HG03457 (cell line): ENCODE measurements around the gene RFTN1.

Experiments used
- ATAC-seq: cut with Tn5 transposase; IDR thresholded peaks from one replicate; pipeline ENCODE4 v1.9.1; 2021; ENCODE audit warnings: moderate number of reproducible peaks; ENCODE audit not compliant: unreplicated experiment

The RFTN1 gene

DNA sequence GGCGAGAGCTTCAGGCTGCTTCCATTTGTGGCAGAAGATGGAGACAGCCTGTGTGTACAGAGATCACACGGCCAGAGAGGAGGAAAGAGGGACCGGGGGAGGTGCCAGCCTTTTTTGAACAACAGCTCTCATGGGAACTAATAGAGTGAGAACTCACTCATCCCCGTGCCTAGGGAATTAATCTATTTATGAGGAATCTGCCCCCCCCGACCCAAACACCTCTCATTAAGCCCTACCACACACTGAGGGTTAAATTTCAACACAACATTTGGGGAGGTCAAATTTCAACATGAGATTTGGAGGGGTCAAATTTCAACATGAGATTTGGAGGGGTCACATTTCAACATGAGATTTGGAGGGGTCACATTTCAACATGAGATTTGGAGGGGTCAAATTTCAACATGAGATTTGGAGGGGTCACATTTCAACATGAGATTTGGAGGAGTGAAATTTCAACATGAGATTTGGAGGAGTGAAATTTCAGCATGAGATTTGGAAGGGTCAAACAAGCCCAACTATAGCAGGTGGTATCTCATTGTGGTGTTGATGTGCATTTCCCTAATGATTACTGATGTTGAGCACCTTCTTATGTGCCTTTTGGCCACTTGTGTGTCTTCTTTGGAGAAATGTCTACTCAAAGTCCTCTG, 20.6 kb upstream of the RFTN1 start:
- no peak for ATAC-seq

DNA sequence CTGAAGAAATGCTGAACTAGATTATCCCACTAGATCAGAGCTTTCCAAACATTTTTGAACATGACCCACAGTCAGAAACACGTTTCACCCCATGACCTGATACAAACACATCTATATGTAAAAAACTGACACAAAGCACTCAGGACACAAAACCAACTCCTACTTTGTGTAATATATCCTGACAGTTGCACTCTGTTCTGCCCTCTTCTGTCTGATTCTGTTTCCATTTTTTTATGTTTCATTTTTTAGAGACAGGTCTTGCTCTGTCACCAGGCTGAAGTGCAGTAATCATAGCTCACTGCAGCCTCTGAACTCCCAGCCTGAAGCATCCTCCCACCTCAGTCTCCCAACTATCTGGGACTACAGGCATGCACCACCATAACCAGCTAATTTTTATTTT, 15.8 kb upstream of the RFTN1 start:
- no peak for ATAC-seq

DNA sequence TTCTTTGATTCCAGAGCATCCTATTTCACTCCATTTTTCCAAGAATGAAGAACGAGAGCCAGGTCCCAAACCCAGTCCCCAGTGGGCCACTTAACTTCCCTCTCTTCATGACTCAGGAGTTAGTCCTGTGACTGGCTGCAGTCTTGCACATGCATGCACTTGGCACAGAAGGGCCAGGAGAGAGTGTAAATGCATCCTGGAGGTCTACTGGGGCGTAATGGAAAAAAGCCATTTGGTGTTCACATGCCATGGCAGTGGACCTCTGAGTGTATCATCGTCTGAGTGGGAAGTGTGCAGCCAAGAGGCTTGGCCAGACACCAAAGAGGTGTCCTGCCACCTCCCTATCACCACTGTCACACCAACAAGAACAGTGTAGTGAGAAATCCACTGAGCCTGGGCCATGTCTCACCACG, 15.1 kb upstream of the RFTN1 start:
- no peak for ATAC-seq

DNA sequence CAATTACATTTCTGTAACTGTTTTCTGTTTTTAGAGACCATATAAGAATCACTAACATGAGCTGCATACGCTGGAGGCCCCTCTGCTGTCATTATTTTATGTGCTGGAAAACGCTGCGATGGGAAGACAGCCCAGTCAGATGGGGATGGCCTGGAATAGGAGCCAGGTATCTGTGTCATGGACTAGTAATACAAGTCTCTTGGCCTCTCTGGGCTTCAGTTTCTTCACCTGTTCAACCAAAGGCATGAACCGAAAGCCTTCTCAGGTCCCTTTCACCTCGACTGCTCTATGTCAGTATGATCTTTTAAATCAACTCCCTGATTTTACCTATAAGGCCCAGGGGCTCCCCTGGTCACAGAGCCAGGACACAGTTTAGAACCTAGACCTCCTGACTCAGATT, 14.6 kb upstream of the RFTN1 start:
- ATAC-seq: no peak

DNA sequence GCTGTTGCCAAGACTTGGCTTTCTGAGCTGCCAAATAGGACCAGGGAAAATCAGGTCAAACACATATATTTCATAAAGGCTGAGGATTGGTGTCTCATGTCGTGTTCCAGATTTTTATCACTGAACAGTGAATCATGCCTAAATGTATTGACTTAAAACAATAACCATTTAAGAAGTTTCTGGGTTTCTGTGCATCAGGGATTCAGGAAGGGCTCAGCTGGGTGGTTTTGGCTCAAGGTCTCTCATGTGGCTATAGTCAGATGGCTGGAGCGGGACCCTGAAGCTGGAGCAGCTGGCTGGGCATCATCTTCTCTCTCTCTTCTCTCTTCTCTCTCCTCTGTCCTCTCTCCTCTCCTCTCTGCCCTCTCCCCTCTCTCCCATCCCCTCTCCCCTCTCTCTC, 10.7 kb upstream of the RFTN1 start:
- ATAC-seq: no peak

DNA sequence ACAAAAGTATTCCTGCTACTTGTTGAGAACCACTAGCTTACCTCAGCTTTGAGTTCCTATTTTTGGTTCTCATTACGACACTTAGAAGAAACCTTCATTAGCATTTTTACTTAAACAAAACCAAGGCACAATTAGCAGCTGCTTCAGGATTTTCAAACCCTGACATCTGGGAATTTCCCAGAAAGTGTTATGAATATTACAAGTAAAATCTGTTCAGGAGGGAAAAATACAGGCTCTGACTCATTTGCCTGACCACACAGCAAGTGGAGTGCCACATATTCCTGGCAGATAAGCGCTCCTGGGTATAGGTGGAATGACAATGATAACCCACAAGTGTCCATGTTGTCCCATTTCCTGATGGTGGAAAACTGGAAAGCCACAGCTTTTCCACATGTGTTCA, 10.3 kb upstream of the RFTN1 start:
- no peak for ATAC-seq

DNA sequence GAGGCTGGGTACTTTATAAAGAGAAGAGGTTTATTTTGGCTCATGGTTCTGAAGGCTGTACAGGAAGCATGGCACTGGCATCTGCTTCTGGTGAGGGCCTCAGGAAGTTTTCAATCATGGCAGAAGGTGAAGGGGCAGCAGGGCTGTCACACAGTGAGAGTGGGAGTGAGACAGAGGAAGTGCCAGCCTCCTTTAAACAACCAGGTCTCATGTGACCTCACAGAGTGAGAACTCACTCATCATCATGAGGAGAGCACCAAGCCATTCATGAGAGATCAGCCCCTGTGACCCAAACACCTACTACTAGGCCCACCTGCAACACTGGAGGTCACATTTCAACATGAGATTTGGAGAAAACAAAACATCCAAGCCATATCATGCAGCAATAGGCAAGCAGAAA, 9.3 kb upstream of the RFTN1 start:
- no peak for ATAC-seq

DNA sequence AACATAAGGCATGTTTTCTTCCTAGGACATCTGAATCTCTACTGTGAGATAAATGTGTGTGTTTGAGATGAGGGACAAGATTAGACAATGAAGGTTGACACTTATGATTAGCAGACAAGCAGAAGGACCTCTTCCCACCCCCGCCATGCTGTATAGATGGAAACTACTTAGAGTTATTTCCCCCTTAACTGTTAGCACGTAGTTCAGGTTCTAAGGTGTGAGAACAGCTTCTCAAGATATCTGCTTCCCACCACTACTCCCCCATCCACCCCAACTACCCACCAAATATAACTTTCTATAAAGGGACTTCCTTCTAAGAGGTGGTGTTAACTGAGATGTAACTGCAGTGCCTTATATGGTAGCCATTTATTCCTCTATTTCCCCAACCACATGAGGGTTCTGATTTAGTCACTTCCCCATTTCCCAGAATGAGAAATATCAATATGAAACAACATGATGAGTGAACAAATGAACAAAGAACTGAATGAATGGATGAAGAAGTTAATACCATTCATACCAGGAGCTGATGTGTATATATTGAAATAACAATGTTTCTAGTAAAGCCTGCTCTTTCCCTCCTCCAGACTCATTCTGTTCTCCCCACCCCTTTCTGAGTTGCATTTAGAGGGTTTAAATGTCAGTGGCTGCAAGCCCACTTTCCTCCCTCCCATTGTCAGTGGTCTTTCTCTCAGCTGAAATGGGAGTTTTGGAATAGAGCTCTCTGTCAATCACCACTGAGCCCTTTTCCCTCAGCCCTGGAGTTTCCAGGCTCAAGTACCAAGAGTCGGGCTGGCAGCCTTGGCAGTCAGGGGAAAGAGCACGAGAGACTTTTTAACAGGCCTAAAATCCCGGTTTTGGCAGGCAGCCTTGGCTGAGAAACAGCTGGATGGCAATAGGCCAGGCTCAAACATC, 7.7 kb upstream of the RFTN1 start:
- ATAC-seq: peak; percentile 44

DNA sequence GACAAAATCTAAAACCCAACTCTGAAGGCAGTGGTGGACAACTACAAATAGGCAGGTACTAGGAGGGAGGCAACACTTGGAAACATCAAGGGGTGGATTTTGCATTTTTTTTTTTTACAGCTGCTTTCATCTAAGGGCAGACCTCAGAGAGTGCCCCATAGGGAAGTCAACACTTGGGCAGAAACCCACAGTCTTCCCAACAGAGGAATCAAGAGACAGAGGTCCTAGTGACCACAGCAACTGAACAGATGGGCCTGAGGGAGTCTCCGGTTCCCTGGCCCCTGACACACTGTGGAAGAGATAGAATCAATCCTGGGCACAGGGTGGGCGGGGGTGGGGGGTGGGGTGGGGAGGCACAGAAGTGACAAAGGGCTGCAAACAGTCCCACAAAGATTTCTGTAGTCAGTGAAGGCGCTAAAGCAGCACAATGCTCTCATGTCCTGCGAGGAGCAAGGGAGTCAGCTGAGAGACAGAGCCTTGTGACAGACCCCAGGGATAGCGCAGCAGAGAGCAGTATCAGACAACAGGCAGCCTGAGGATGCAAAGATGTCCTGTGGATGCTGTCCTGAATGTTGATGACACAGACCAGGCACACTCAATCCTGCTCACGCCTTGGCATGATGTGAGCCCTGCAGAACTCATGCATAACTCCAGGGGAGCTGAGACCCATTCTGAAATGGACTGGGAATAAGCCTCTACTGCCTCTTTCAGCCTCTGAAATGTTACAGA, 6.9 kb upstream of the RFTN1 start:
- ATAC-seq: no peak

DNA sequence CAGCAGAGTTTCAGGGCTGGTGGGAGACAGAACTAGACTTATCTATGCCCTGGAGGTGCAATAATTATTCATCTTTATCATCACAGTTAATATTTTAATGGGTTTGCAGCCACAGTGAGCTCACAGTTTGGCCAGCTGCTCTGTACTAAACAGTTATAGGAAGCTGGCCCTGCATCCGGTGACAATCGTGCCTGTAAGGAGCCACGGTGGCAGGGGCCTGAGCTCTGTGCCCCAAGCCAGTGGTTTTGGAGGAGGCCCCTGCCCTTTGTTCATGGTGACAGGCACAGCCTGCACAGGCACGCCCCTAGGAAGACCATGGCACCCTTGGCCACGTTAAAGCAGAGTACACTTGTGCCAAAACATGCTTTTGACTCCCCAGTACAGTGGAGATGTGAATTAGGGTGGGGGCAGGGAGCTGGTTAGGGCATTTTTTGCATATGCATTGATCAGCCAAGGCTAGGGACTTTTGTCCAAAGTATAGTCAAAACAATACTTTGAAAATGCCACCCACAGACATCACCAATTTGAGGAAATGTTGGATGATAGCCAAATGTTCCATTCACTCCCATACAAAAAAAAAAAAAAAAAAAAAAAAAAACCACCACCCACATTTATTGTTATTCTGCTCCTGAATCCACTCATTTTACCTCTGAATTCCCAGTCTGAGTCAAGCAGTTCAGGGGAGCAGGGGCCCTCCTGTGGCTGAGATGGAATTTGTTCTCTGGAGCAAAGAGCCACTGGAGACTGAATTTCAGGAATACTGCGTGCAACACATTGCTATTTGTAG, 3.4 kb upstream of the RFTN1 start:
- ATAC-seq: no peak

DNA sequence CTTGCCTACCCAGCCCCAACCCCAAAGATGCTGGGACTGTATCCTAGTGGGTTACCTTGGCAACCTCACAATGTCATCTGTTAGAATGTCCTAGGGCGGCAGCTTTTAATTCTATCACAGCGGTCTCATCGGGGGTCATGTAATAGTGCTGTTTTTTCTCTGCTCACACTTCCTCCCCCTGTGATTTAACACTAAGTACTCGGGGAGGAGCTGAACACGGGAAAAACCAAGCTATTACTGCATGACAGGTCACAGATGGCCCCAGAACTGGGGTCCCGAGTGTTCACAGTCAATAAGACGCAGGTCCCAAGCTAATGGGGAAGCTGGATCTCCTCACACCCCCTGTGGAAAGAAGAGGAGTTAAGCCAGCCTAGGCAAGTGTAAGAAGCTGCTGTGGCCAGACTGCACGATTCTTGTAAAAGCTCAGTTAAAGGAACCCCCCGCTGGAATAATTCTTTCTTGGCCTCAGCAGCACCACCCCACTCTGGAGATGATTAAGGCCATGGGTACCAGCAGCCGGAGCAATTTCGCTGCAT, 2.5 kb upstream of the RFTN1 start:
- ATAC-seq: no peak

DNA sequence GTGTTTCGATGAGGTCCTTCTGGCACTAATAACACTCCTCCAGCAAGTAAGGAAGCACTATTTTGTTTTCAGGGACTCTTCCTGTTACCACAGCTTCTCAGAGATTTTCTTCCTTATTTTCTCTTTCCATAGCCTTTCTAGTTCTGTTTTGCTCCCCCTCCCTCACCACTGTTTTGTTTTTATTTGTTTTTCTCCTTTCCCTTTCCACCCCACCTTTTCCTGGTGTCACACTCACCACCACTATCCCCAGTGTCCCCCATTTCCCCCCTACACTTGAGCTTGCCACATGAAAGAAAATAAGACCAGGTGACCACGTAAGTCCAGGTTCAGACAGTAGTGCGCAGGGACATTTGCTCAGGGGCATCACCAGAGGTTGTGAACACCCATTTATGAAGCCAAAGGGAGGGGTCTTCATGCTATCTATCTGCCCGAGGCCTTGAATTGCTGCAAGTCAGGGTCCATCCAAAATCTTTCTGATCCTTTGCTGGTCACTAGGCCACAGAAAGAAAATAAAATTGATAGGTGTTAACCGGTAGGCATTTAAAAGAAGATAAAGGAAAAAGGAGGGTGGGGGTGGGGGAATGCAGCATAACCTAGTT, 1.4 kb upstream of the RFTN1 start:
- ATAC-seq: no peak

DNA sequence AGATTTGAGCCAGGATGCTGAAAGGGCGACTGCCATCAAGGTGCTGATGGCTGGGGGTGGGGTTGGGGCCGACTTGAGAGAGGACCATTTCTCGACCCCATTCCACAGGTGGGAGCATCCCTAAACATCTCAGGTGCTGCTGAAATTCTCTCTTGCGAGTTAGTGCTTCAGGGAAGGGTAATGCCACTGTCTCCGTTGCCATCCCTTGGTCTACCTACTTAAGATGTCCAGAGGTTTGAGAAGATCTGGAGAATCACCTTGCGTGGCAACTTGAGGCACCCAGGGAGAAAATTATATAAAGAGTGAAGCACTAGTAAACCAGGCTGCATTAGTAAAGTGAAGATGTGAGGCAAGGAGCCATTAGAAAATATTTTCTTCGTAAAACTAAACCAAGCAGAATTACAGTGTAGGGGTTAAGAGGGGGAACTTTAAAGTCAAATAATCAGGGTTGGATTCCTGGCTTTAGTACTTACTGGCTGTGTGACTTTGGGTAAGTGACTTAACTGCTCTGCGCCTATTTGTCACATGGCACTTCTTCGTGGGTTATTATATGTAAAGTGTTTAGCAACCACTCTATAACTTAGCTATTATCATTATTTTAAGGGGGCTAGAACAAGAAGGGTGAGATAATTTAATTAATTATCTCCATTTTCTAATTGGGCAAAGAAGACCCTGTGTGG, 662 bp upstream of the RFTN1 start:
- ATAC-seq: no peak

DNA sequence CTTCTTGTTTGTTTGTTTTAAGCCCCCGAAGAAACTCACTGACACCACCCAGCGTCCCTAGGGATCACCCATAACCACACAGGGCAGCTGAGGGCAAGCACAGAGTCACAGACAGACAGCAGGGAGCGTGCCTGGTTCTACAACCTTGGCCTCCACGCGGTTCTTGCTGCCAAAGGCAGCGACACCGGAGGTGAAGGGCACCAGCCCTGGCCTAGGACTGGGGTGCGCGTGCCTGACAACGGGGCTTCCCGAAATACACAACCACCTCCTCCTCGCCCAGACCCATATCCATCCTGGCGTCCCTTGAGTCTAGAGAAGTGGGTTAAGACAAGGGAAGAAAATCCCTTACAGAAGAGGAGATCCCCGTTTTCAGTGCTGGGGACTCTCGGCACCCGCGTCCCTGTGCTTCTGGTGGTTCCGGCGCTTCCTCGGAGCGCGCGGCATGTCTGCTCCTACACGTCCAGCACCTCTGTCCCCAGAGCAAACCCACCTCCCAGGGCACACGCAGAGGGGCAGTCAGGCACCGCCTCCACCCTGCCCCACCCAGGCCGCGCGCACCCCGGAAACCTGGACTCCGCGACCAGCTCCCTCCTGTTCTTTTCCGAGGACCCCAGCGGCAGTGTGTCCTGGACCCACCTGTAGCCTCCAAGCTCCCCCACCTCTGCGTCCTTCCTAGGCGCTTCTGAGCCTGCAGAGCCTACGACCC, 911 bp downstream of the RFTN1 start:
- ATAC-seq: peak; percentile 12

DNA sequence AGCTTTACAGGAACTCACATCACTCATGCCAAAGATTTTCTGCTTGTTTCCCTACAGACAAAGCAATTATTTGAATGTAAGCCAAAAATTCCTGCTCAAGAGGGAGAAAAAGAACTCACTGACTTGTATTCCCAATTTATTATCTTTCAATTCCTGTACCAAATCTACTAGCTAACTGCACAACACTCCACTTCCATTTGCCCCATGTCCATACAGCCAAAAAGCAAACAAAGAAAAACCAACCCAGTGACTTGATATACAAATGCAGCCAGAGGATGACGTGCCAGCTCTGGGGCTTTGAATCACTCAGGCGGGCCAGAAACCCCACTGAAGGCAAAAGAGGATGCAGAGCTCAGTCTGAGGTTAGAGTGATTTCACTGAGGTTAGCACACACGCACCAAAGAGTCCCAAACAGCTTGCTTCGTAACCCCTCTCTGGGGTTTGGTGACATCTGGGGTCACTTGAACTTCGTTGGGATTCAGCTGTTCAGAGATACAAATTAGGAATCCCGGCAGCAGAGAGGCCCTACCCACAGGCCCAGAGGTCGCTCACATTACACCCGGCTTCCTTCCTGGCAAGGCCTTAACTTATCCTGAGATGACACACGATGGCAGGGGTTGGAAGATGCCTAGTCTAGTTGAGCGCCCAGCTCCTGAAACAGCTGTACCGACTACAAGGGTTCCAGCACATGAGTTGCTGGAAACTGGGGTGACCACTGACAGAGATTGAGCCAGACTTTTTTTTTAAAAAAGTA, 1.6 kb downstream of the RFTN1 start:
- peak; percentile 36 for ATAC-seq

DNA sequence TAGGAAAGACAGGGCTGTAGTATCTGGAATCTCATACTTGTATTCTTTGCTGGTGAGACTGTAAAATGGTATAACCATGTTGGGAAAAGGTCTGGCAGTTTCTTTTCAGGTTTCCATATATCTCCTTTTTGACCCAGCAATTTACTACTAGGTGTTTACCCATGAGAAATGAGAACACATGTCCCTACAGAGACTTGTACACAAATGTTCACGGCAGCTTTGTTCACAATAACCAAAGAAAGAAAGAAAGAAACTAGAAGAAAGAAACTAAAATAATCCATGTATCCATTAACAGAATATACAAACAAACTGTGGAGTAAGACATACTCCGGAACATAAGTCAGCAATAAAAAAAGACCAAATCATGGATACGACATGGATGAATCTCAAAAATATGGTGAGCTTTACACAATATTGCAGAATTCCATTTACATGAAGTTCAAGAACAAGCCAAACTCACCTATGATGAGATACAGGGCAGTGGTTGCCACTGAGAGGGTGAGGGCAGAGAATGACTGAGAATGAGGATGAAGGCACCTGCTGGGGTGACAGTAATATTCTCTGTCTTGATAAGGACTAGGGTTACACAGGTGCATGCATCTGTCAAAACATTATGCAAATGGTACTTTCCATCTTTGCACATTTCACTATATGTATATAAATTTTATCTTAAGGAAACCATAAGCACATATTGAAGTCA, 2.7 kb downstream of the RFTN1 start:
- ATAC-seq: no peak

DNA sequence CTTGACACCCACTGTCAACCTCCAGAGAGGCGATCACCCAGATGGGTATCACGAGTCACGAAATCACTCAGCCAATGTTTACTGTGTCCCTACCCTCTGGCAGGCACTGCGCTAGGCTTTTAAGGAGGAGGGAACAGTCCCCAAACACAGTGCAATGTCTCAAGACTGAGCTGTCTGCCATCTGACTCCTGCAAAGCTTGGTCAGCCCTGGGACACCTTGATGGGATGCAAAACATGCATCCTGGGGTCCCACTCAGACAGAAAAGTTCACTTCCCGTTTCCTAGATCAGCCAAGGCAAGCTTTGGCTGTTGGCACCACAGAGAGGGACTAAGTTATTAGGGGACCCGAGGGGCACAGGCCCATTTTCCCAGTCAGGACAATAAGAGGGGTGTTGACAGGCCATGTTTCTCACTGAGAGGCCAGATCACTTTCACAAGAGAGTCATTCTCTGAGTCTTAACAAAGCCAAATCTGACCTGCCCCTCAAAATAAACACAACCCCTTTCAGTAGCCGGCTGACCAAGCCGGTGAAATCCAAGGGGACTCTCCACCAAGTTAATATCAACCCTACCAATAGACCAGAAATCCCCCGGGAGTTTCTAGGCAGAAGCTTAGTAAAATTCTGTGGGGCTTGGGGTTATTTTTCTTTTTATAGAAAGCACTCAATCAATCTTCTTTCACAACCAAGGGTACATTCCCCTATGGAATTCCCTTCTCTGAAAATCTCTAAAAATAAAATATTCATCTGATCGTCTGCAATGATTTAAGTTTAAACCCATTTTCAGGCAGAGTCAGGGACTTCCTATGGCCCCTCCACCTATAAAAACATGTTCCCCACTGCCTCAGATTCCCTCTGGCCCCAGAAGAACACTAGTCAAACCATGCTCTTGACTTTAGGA, 3.5 kb downstream of the RFTN1 start:
- peak; percentile 21 for ATAC-seq
